ENCODE data around the gene MGAT4C. TPM values are rescaled to one million over a fixed set of nuclear protein-coding genes. Genes with fewer than 3 reads are reported as not detected.

Gene MGAT4C
- total RNA-seq, 1 experiment from 2014 or later: 10.3 TPM

DNA sequence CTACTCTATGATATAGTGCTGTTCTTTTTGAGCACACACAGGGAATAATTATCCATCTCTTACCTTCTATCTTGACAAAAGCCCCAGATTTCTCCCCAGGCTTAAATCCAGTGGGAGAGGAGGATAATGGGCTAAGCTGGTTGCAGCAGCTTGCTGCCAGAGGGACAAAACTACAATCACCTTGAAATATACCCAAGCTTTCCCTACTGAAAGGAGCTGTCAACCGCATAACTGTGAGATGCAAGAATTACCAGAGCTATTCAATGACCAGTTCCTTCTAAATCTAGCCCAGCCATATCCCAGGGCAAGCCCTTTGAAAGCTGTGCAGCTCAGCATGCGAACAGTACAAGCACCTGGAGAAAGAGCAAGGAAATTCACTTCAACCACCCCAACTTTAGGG lies 943 bp upstream of the MGAT4C start:
- CTCF ChIA-PET: no interaction called here

DNA sequence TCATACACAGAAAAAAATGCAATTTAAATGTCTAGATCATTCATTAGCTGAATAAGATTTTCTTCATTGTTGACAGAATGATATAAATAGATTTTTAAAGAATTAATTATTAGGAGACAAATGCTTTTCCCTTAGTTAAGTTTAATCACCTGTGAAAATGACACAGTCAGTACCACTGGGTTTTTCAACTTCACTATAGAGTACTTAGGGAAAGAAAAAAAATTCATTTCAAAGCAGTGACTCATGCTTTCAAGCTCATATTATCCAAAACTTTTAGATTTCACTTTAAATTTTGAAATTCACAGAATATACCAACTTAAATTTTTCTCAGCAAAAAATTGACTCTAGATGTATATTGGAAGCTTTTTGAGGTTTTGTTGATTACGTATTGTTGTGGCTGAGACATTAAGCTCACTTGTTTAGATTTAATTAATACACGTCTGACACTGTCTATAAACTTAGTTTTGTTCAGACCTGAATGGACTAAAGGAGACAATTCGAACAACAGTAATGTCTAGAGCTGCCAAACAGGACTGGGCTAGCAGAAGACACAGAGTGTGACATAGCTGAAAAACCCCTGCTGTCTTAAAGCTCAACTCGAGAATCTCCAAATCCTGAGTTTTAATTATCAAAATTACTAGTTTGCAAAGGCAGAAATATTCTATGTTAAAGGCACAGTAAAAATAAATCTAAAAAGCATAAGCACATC lies 1.6 kb downstream of the MGAT4C start:
- H3K9me3 ChIP-seq (ENCODE audit: low read depth, low read length, poor library complexity, severe bottlenecking): no peaks in the 10 kb centered on the region
- TF ChIP-seq, protein P1, sequence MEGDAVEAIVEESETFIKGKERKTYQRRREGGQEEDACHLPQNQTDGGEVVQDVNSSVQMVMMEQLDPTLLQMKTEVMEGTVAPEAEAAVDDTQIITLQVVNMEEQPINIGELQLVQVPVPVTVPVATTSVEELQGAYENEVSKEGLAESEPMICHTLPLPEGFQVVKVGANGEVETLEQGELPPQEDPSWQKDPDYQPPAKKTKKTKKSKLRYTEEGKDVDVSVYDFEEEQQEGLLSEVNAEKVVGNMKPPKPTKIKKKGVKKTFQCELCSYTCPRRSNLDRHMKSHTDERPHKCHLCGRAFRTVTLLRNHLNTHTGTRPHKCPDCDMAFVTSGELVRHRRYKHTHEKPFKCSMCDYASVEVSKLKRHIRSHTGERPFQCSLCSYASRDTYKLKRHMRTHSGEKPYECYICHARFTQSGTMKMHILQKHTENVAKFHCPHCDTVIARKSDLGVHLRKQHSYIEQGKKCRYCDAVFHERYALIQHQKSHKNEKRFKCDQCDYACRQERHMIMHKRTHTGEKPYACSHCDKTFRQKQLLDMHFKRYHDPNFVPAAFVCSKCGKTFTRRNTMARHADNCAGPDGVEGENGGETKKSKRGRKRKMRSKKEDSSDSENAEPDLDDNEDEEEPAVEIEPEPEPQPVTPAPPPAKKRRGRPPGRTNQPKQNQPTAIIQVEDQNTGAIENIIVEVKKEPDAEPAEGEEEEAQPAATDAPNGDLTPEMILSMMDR (conservative IDR thresholded peaks at IDR 0.05; ENCODE audit: low read depth, low read length): no peak
- no peak for TF ChIP-seq EZH2 (IDR thresholded peaks at IDR 0.05; ENCODE audit: borderline replicate concordance, low read depth, low read length, poor library complexity, severe bottlenecking)
- no peaks in the 10 kb centered on the region for H3K27me3 ChIP-seq (replicated peaks; ENCODE audit: insufficient read depth, low read depth, low read length, poor library complexity)
- peak overlapping the region; percentile 98 for H3K27ac ChIP-seq (ENCODE audit: low read depth, low read length, poor library complexity, severe bottlenecking)
- BruUV-seq (replicated peaks): no TSS peak
- no peak for DNase-seq (ENCODE audit: low spot score)
- intact Hi-C loops (cut with micrococcal nuclease; ENCODE audit: unreplicated experiment): loop anchor here (10.0 kb wide), 1 partner anchor 1740 kb away; no protein-coding TSS in a partner anchor
- peaks cover 31% of the 10 kb centered on the region for H3K4me1 ChIP-seq (ENCODE audit: insufficient read depth, low read length, poor library complexity, severe bottlenecking)
- H3K4me3 ChIP-seq (ENCODE audit: low read depth, low read length, poor library complexity, severe bottlenecking): peak overlapping the region; percentile 52
- CTCF ChIA-PET: no interaction called here
- H3K36me3 ChIP-seq (ENCODE audit: insufficient read depth, low read length, poor library complexity, severe bottlenecking): no peaks in the 10 kb centered on the region
- POLR2A ChIA-PET (ENCODE audit: low non-redundant PET): no interaction called here

More for the DNA sequence above, 943 bp upstream of the MGAT4C start:
- intact Hi-C loops (cut with micrococcal nuclease; ENCODE audit: unreplicated experiment): loop anchor here (10.0 kb wide), 1 partner anchor 1738 kb away; no protein-coding TSS in a partner anchor
- Histone ChIP-seq H3K4me1 (ENCODE audit: insufficient read depth, low read length, poor library complexity, severe bottlenecking) (peaks cover 14% of the 10 kb centered on the region), H3K27me3 (replicated peaks; ENCODE audit: insufficient read depth, low read depth, low read length, poor library complexity) (no peaks in the 10 kb centered on the region), H3K27ac (ENCODE audit: low read depth, low read length, poor library complexity, severe bottlenecking) (peak overlapping the region; percentile 16), H3K36me3 (ENCODE audit: insufficient read depth, low read length, poor library complexity, severe bottlenecking) (no peaks in the 10 kb centered on the region), H3K9me3 (ENCODE audit: low read depth, low read length, poor library complexity, severe bottlenecking) (no peaks in the 10 kb centered on the region), H3K4me3 (ENCODE audit: low read depth, low read length, poor library complexity, severe bottlenecking) (no peak overlapping the region)
- TF ChIP-seq, protein P1 (conservative IDR thresholded peaks at IDR 0.05; ENCODE audit: low read depth, low read length): no peak
- no peak for TF ChIP-seq EZH2 (IDR thresholded peaks at IDR 0.05; ENCODE audit: borderline replicate concordance, low read depth, low read length, poor library complexity, severe bottlenecking)
- DNase-seq (ENCODE audit: low spot score): no peak
- POLR2A ChIA-PET (ENCODE audit: low non-redundant PET): no interaction called here
- BruUV-seq (replicated peaks): no TSS peak

DNA sequence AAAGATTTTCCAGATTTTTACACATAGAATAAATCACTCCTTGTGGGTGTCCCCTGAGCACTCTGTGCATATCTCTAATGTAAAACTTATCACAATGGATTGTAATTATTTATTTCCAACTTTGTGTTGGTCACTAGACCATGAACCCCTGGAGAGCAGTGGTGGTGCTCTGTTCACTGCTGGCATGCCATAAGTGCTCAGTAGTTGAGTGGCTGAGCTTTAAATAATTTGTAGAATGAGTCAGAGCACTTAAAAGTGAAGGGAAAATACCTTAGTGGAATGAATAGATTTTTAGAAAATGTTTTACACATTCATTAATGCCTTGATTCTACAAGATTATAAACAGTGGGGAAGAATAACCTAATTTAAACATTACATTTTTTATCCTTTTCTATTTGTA lies 6.3 kb downstream of the MGAT4C start:
- DNase-seq (ENCODE audit: low spot score): peak; percentile 85
- ChIA-PET CTCF (no interaction called here), POLR2A (ENCODE audit: low non-redundant PET) (no interaction called here)
- Histone ChIP-seq H3K4me3 (ENCODE audit: low read depth, low read length, poor library complexity, severe bottlenecking) (no peak overlapping the region), H3K27me3 (replicated peaks; ENCODE audit: insufficient read depth, low read depth, low read length, poor library complexity) (no peaks in the 10 kb centered on the region), H3K9me3 (ENCODE audit: low read depth, low read length, poor library complexity, severe bottlenecking) (no peaks in the 10 kb centered on the region), H3K4me1 (ENCODE audit: insufficient read depth, low read length, poor library complexity, severe bottlenecking) (peaks cover 59% of the 10 kb centered on the region), H3K36me3 (ENCODE audit: insufficient read depth, low read length, poor library complexity, severe bottlenecking) (no peaks in the 10 kb centered on the region), H3K27ac (ENCODE audit: low read depth, low read length, poor library complexity, severe bottlenecking) (peak overlapping the region; percentile 98)
- TF ChIP-seq, protein P1 (conservative IDR thresholded peaks at IDR 0.05; ENCODE audit: low read depth, low read length): no peak
- no peak for TF ChIP-seq EZH2 (IDR thresholded peaks at IDR 0.05; ENCODE audit: borderline replicate concordance, low read depth, low read length, poor library complexity, severe bottlenecking)
- BruUV-seq (replicated peaks): no TSS peak
- intact Hi-C loops (cut with micrococcal nuclease; ENCODE audit: unreplicated experiment): loop anchor here (5.0 to 10.0 kb wide), 4 partner anchors 63 to 1745 kb away; no protein-coding TSS in a partner anchor
